Naive B cell (primary cell): Measurements from ENCODE around the gene PPP2R2C. TPM values are rescaled to one million over a fixed set of nuclear protein-coding genes. Genes with fewer than 3 reads are reported as not detected.

Source experiments
- ATAC-seq, 2 donors: fragments of 150-1000 bp; cut with Tn5 transposase; 2 replicates each; pipeline ENCODE4 v1.10.0; 2021; ENCODE audit warnings: low read depth in 2 of 2, mild to moderate bottlenecking in 2 of 2, moderate library complexity in 2 of 2
- DNase-seq: peaks from one replicate; pipeline ENCODE4 v3.0.0; 2022
- H3K27ac Mint-ChIP-seq, 6 donors: one replicate each; pipeline ENCODE4 v1.8.0; 2020 to 2022; ENCODE audit warnings: mild to moderate bottlenecking in 6 of 6, mixed read lengths in 6 of 6, moderate library complexity in 5 of 6, inconsistent platforms in 2 of 6
- H3K27me3 Mint-ChIP-seq, 3 donors: one replicate each; pipeline ENCODE4 v1.8.0; 2021 to 2022; ENCODE audit warnings: mixed read lengths in 3 of 3, mild to moderate bottlenecking in 1 of 3
- H3K36me3 Mint-ChIP-seq, 2 donors: one replicate each; pipeline ENCODE4 v1.8.0; 2020 to 2022; ENCODE audit warnings: mixed read lengths in 2 of 2, inconsistent platforms in 1 of 2, mild to moderate bottlenecking in 1 of 2
- H3K4me1 Mint-ChIP-seq, 3 donors: one replicate each; pipeline ENCODE4 v1.8.0; 2020 to 2022; ENCODE audit warnings: mixed read lengths in 3 of 3, inconsistent platforms in 1 of 3, mild to moderate bottlenecking in 1 of 3, moderate library complexity in 1 of 3
- H3K4me3 Mint-ChIP-seq, 8 donors: one replicate each; pipeline ENCODE4 v1.8.0; 2020 to 2022; ENCODE audit warnings: mild to moderate bottlenecking in 8 of 8, mixed read lengths in 8 of 8, moderate library complexity in 8 of 8, inconsistent platforms in 2 of 8
- H3K9me3 Mint-ChIP-seq, 7 donors: one replicate each; pipeline ENCODE4 v1.8.0; 2020 to 2022; ENCODE audit warnings: mixed read lengths in 7 of 7, mild to moderate bottlenecking in 5 of 7, inconsistent platforms in 2 of 7, moderate library complexity in 1 of 7
- polyA plus RNA-seq, 6 donors: library from polyadenylated mRNA; unstranded; fragments of 300-500 nt; fragmentation: Illumina TruSeq; gene quantifications; one replicate each; pipeline ENCODE4 v1.2.3, GENCODE V29; 2021; ENCODE audit warnings: low read depth in 6 of 6

The PPP2R2C gene
- polyA plus RNA-seq, 6 donors from 2014 or later: not detected

DNA sequence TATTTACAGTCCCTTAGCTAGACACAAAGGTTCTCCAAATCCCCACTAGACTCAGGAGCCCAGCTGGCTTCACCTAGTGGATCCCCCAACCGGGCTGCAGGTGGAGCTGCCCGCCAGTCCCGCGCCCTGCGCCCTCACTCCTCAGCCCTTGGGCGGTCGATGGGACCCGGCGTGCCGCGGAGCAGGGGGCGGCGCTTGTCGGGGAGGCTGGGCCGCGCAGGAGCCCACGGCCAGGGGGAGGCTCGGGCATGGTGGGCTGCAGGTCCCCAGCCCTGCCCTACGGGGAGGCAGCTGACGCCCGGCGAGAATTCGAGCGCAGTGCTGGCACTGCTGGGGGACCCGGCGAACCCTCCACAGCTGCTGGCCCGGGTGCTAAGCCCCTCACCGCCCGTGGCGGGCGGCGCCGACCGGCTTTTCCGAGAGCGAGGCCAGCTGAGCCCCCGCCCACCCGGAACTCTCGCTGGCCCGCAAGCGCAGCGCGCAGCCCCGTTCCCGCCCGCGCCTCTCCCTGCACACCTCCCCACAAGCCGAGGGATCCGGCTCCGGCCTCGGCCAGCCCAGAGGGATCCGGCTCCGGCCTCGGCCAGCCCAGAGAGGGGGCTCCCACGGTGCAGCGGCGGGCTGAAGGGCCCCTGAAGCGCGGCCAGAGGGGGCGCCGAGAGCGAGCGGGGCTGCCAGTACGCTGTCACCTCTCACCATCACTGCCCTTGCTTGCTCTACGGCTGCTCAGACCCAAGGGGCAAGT, 163.3 kb downstream of the PPP2R2C start:
- Mint-ChIP-seq H3K27ac (no peak overlapping the region), H3K27me3 (peaks cover 49 to 75% (median 67%) of the 10 kb centered on the region in 3 donors), H3K4me1 (peaks cover 4 to 11% (median 7%) of the 10 kb centered on the region in 3 donors), H3K9me3 (peaks cover 0 to 10% (median 4%) of the 10 kb centered on the region in 7 donors), H3K36me3 (no peaks in the 10 kb centered on the region), H3K4me3 (peak overlapping the region in 6 of 8 donors; percentile 20 to 82 (median 64))
- ATAC-seq: no peak
- DNase-seq: no peak

DNA sequence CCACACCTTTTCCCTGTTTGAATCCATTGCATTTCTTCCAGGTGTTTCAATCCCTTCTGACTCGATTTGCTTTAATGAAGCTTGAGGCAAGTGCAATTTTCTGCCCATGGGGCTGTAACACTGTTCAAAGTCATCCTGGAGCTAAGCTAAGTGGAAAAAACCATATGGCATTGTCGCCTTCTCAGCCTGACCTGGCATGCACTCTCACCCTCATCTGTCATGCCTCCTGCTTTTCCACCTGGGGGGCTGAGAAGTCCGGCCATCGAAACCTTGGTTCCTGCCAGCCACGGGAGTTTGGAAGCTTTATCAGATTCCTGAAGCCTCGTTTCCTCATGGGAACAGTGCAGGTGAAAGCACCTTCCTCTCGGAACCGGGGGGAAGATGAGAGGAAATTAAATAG, 164.5 kb downstream of the PPP2R2C start:
- Mint-ChIP-seq H3K27me3 (peaks cover 39 to 67% (median 63%) of the 10 kb centered on the region in 3 donors), H3K4me3 (no peak overlapping the region)
- ATAC-seq: no peak

DNA sequence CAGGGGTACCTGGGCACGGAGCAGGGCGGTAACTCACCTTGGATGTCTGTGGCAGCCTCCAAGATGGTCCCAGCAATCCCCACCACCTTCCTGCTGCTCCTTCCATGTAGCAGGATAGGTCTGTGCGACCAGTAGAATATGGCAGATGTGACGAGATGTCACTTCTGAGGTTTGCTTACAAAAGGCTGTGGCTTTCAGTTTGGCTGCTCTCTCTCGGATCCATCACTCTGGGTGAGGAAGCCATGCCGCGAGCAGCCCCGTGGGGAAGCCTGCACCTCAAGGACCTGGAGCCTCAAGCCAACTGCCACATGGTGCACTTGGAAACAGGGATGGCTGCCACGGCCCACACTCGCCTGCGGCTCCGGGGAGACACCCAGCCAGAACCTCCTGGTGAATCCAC, 165.2 kb downstream of the PPP2R2C start:
- H3K4me1 Mint-ChIP-seq: peaks cover 4 to 11% (median 7%) of the 10 kb centered on the region in 3 donors
- H3K4me3 Mint-ChIP-seq: no peak overlapping the region
- ATAC-seq (no peak), DNase-seq (no peak)
- H3K27ac Mint-ChIP-seq: no peak overlapping the region
- peaks cover 33 to 63% (median 56%) of the 10 kb centered on the region in 3 donors for H3K27me3 Mint-ChIP-seq
- H3K9me3 Mint-ChIP-seq: peaks cover 0 to 10% (median 4%) of the 10 kb centered on the region in 7 donors
- peaks cover 0 to 7% of the 10 kb centered on the region in 2 donors for H3K36me3 Mint-ChIP-seq

More for the DNA sequence above, 164.5 kb downstream of the PPP2R2C start:
- Mint-ChIP-seq H3K9me3 (peaks cover 0 to 10% (median 4%) of the 10 kb centered on the region in 7 donors), H3K4me1 (peaks cover 4 to 11% (median 7%) of the 10 kb centered on the region in 3 donors), H3K27ac (no peak overlapping the region), H3K36me3 (peaks cover 0 to under 1% of the 10 kb centered on the region in 2 donors)
- DNase-seq: no peak

DNA sequence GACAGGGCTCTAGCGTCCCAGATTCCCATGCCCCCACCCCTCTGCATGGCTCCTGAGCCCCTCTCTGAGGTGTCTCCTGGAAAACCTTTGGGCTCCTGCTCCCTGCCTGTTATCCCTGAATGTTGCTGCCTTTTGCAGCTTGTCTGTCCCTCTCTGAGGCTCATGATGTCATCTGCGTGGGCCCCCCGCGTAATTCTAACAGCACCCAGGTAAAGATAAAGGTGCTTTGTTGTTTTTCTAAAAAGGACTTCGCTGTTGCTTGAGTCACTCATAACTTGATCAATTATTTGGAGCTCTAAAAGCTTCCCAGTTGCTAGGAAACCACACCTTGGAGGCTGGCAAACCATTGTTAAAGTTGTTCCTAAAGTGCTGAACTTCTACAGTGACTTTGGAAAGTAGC, 166.1 kb downstream of the PPP2R2C start:
- Mint-ChIP-seq H3K9me3 (peaks cover 0 to 8% (median 4%) of the 10 kb centered on the region in 7 donors), H3K36me3 (peaks cover 0 to 16% of the 10 kb centered on the region in 2 donors), H3K27ac (no peak overlapping the region), H3K4me1 (peaks cover 4 to 11% (median 7%) of the 10 kb centered on the region in 3 donors), H3K4me3 (no peak overlapping the region), H3K27me3 (peaks cover 27 to 55% (median 47%) of the 10 kb centered on the region in 3 donors)
- ATAC-seq: no peak
- no peak for DNase-seq

DNA sequence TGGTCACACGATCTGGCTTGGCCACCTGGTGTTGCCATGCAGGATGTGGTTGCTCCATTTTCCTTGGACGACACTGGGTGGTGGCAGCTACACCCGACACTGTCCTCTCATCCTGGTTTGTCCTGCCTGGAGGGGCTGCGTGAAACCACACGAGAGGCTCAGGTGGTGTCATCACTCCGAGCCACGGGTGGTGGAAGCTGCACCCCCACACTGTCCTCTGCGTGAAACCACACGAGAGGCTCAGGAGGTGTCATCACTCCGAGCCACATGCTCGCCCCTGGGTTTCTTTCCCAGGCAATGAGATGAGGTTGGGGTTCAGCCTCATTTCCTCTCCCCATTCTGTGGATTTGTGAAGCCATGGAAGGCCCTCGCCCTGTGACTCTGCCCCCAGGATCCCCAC, 168.5 kb downstream of the PPP2R2C start:
- ATAC-seq: no peak
- no peak for DNase-seq
- Mint-ChIP-seq H3K36me3 (peaks cover 0 to 29% of the 10 kb centered on the region in 2 donors), H3K27ac (no peak overlapping the region), H3K4me1 (peaks cover 0 to 6% (median 4%) of the 10 kb centered on the region in 3 donors), H3K9me3 (peaks cover 0 to 8% (median 6%) of the 10 kb centered on the region in 7 donors), H3K27me3 (peaks cover 13 to 35% (median 28%) of the 10 kb centered on the region in 3 donors), H3K4me3 (no peak overlapping the region)

DNA sequence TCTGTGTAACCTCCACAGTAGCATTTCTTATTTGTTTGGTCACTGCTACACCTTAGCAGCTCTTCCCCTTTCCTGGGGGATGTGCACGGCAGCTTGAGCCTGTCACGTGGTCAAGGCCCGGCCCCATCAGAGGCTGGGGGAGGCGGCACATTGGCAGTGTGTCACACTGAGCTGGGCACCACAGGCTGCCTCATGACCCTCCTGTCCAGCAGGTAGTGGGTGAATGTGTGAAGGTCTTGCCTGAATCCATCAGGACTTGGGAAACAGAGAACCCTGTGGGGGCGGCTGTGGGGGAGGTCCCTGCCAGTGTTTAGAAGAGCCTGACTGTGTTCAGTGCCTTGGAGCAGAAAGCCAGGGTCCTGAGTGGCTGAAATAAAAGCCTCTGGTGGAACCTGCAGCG, 169.5 kb downstream of the PPP2R2C start:
- Mint-ChIP-seq H3K4me1 (peaks cover 0 to 6% (median 0%) of the 10 kb centered on the region in 3 donors), H3K27me3 (peaks cover 7 to 26% (median 19%) of the 10 kb centered on the region in 3 donors), H3K4me3 (no peak overlapping the region), H3K27ac (no peak overlapping the region), H3K36me3 (peaks cover 0 to 29% of the 10 kb centered on the region in 2 donors), H3K9me3 (peaks cover 0 to 3% (median 0%) of the 10 kb centered on the region in 7 donors)
- ATAC-seq: no peak
- no peak for DNase-seq

DNA sequence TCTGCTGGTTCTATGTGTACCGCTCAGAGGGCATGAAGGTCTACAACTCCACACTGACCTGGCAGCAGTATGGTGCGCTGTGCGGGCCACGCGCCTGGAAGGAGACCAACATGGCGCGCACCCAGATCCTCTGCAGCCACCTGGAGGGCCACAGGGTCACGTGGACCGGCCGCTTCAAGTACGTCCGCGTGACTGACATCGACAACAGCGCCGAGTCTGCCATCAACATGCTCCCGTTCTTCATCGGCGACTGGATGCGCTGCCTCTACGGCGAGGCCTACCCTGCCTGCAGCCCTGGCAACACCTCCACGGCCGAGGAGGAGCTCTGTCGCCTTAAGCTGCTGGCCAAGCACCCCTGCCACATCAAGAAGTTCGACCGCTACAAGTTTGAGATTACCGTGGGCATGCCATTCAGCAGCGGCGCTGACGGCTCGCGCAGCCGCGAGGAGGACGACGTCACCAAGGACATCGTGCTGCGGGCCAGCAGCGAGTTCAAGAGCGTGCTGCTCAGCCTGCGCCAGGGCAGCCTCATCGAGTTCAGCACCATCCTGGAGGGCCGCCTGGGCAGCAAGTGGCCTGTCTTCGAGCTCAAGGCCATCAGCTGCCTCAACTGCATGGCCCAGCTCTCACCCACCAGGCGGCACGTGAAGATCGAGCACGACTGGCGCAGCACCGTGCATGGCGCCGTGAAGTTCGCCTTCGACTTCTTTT, 170.5 kb downstream of the PPP2R2C start:
- no peak overlapping the region for H3K27ac Mint-ChIP-seq
- H3K27me3 Mint-ChIP-seq: peaks cover 7 to 16% (median 16%) of the 10 kb centered on the region in 3 donors
- no peak for ATAC-seq
- peaks cover 0 to 6% (median 0%) of the 10 kb centered on the region in 3 donors for H3K4me1 Mint-ChIP-seq
- peaks cover 0 to 3% (median 0%) of the 10 kb centered on the region in 7 donors for H3K9me3 Mint-ChIP-seq
- H3K4me3 Mint-ChIP-seq: no peak overlapping the region
- H3K36me3 Mint-ChIP-seq: peaks cover 0 to 29% of the 10 kb centered on the region in 2 donors
- DNase-seq: no peak

DNA sequence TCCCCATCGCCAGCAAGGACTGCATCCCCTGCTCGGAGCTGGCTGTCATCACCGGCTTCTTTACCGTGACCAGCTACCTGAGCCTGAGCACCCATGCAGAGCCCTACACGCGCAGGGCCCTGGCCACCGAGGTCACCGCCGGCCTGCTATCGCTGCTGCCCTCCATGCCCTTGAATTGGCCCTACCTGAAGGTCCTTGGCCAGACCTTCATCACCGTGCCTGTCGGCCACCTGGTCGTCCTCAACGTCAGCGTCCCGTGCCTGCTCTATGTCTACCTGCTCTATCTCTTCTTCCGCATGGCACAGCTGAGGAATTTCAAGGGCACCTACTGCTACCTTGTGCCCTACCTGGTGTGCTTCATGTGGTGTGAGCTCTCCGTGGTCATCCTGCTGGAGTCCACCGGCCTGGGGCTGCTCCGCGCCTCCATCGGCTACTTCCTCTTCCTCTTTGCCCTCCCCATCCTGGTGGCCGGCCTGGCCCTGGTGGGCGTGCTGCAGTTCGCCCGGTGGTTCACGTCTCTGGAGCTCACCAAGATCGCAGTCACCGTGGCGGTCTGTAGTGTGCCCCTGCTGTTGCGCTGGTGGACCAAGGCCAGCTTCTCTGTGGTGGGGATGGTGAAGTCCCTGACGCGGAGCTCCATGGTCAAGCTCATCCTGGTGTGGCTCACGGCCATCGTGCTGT, 171.2 kb downstream of the PPP2R2C start:
- H3K27ac Mint-ChIP-seq: peak overlapping the region in 1 of 6 donors; percentile 81
- no peak for ATAC-seq
- peak overlapping the region in 1 of 8 donors; percentile 60 for H3K4me3 Mint-ChIP-seq
- no peak for DNase-seq
- H3K36me3 Mint-ChIP-seq: peaks cover 0 to 29% of the 10 kb centered on the region in 2 donors
- peaks cover 0 to 6% (median 0%) of the 10 kb centered on the region in 3 donors for H3K4me1 Mint-ChIP-seq
- peaks cover 0 to 3% (median 0%) of the 10 kb centered on the region in 7 donors for H3K9me3 Mint-ChIP-seq
- H3K27me3 Mint-ChIP-seq: peaks cover 0 to 9% (median 9%) of the 10 kb centered on the region in 3 donors

DNA sequence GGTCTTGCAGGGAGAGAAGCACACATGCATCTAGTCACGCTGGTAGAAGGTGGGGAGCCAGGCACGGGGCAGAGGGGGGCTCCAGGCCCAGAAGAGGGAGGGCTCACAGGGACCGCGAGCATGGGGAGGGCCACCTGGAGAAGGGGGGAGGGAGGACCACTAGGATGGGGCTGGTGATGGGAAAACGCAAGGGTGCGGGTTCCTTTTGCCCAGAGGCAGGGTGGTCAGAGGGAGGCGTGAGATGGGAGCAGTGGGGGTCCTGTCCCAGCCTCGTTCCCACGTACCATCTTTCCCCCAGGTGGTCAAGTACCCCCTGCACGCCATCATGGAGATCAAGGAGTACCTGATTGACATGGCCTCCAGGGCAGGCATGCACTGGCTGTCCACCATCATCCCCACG, 172.1 kb downstream of the PPP2R2C start:
- peaks cover 0 to 6% (median 0%) of the 10 kb centered on the region in 3 donors for H3K4me1 Mint-ChIP-seq
- H3K36me3 Mint-ChIP-seq: peaks cover 0 to 29% of the 10 kb centered on the region in 2 donors
- H3K27me3 Mint-ChIP-seq: peaks cover 0 to 2% (median under 1%) of the 10 kb centered on the region in 3 donors
- H3K9me3 Mint-ChIP-seq: peaks cover 0 to 3% (median 0%) of the 10 kb centered on the region in 7 donors
- ATAC-seq (no peak), DNase-seq (no peak)
- H3K4me3 Mint-ChIP-seq: no peak overlapping the region
- no peak overlapping the region for H3K27ac Mint-ChIP-seq

DNA sequence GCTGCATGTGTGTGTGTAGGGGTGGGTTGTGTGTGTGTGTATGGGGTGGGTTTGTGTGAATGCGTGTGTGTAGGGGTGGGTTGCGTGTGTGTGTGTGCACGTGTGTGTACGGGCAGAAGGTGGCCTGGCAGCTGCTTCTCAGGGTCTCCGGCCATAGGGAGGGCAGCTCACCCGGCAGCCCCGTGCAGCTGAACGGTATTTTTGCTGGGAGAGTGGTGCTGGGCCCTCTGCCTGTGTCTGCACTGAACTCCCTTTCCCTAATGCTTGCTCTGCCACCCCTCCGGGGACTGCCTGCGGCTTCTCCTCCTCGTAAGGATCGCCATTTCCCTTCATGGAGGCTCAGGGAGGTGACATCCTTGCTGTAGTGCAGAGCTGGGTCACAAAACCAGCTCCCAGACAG, 172.5 kb downstream of the PPP2R2C start:
- Mint-ChIP-seq H3K36me3 (peaks cover 0 to 29% of the 10 kb centered on the region in 2 donors), H3K27me3 (no peaks in the 10 kb centered on the region), H3K9me3 (peaks cover 0 to 3% (median 0%) of the 10 kb centered on the region in 7 donors), H3K4me3 (no peak overlapping the region), H3K4me1 (peaks cover 0 to 6% (median 0%) of the 10 kb centered on the region in 3 donors), H3K27ac (no peak overlapping the region)
- ATAC-seq (no peak), DNase-seq (no peak)

DNA sequence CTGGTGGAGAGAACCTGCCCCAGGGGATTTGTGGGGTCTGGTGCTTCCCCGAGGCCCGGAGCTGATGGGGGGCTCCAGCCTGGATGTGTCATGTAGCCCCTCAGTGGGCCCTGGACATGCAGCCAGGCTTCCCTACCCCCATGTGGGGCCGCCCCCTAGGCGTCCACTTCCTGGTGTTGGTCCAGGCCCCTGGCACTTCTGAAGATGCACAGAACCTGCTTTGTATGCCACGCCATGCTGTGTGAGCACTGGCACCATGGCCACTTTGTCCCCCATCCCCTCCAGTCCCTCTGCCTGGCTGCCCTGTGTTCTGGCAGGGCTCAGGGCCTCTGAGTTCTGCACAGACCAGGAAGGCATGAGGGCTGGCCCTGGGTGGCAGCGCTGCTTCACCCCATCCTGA, 173.6 kb downstream of the PPP2R2C start:
- no peaks in the 10 kb centered on the region for H3K27me3 Mint-ChIP-seq
- no peak overlapping the region for H3K4me3 Mint-ChIP-seq
- H3K9me3 Mint-ChIP-seq: peaks cover 0 to 3% (median 0%) of the 10 kb centered on the region in 7 donors
- no peak overlapping the region for H3K27ac Mint-ChIP-seq
- no peak for ATAC-seq
- no peak for DNase-seq
- H3K4me1 Mint-ChIP-seq: peaks cover 0 to 6% (median 0%) of the 10 kb centered on the region in 3 donors
- H3K36me3 Mint-ChIP-seq: peaks cover 0 to 29% of the 10 kb centered on the region in 2 donors

DNA sequence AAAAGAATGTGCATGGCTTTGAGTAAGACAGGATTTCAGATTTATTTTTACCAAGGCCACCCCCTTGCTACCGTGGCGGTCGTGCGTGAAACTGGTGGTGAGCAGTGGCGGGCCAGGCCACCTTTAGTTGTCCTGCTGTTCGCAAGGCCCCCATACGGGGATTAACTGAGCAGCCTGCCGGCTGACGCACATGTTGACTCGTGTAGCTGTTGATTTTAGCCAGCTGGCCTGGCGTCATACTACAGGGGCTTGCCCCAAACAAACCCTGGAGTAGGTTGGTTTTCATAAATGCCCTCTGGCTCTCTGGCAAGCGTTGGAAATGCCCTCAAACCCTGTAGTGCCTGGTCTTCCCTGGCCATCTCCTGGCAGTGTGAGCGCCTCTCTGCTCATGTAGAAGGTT, 174.4 kb downstream of the PPP2R2C start:
- H3K4me3 Mint-ChIP-seq: no peak overlapping the region
- H3K27ac Mint-ChIP-seq: no peak overlapping the region
- peaks cover 0 to 6% (median 0%) of the 10 kb centered on the region in 3 donors for H3K4me1 Mint-ChIP-seq
- peaks cover 0 to 3% (median 0%) of the 10 kb centered on the region in 7 donors for H3K9me3 Mint-ChIP-seq
- ATAC-seq (no peak), DNase-seq (no peak)
- H3K27me3 Mint-ChIP-seq: no peaks in the 10 kb centered on the region
- peaks cover 0 to 29% of the 10 kb centered on the region in 2 donors for H3K36me3 Mint-ChIP-seq

DNA sequence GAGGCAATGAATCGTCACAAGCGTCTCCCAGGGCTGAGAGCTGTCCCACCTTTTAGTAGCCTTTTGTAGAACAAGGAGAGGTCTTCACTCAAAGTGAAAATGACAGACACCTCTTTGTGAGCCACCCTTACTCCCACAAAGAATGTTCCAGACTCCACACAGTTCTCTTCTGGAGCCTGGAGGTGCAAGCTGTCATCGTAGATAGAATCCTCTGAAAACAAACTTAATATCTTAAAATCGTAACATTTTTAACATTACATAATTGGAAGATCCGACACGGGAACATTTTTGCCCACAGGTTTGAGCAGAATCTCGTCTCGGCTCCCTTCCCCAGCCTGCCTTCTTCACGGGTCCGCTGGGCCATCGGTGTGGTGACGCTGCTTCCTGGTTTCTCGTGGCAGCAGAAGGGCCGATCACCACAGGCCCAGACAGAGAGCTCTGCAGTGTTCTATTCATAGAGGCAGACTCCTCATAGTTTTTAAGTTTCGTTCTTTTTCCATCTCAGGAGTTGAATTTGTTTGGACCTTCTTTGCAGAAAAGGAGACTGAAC, 175.1 kb downstream of the PPP2R2C start:
- Mint-ChIP-seq H3K4me1 (peaks cover 0 to 6% (median 0%) of the 10 kb centered on the region in 3 donors), H3K4me3 (no peak overlapping the region), H3K36me3 (peaks cover 0 to 23% of the 10 kb centered on the region in 2 donors), H3K9me3 (peaks cover 0 to 3% (median 0%) of the 10 kb centered on the region in 7 donors), H3K27ac (no peak overlapping the region), H3K27me3 (no peaks in the 10 kb centered on the region)
- DNase-seq: no peak
- ATAC-seq: no peak
